ENCODE measurements around the gene LGALS9C. TPM values are rescaled to one million over a fixed set of nuclear protein-coding genes. Genes with fewer than 3 reads are reported as not detected.
"Not testable (repeated sequence)": the region's sequence is repeated elsewhere in the genome, so short reads cannot be mapped to it uniquely, and the experiment has no call there.

Gene LGALS9C
- total RNA-seq, 1 donor from 2014 or later: not detected

- not testable (repeated sequence) for DNase-seq (ENCODE audit: low read depth)
Observed at GRCh38 chr17:18478362-18478761, 1.8 kb downstream of the LGALS9C start.

GRCh38 chr17:18478977-18479595, 2.5 kb downstream of the LGALS9C start:
- not testable (repeated sequence) for DNase-seq (ENCODE audit: low read depth)

- not testable (repeated sequence) for DNase-seq (ENCODE audit: low read depth)
Observed at GRCh38 chr17:18481775-18482174, 5.2 kb downstream of the LGALS9C start.

- DNase-seq (ENCODE audit: low read depth): not testable (repeated sequence)
Observed at GRCh38 chr17:18485936-18486464, 9.4 kb downstream of the LGALS9C start.

- not testable (repeated sequence) for DNase-seq (ENCODE audit: low read depth)
Observed at GRCh38 chr17:18487633-18488032, 11.0 kb downstream of the LGALS9C start.

GRCh38 chr17:18488622-18489021, 12.0 kb downstream of the LGALS9C start:
- DNase-seq (ENCODE audit: low read depth): not testable (repeated sequence)

GRCh38 chr17:18490016-18490415, 13.4 kb downstream of the LGALS9C start:
- DNase-seq (ENCODE audit: low read depth): not testable (repeated sequence)

GRCh38 chr17:18492712-18493480, 16.3 kb downstream of the LGALS9C start:
- DNase-seq (ENCODE audit: low read depth): not testable (repeated sequence)

- DNase-seq (ENCODE audit: low read depth): peak; percentile 20
Observed at GRCh38 chr17:18494250-18494768, 17.7 kb downstream of the LGALS9C start.

GRCh38 chr17:18497044-18497443, 20.5 kb downstream of the LGALS9C start:
- not testable (repeated sequence) for DNase-seq (ENCODE audit: low read depth)

GRCh38 chr17:18499100-18499499, 22.5 kb downstream of the LGALS9C start:
- not testable (repeated sequence) for DNase-seq (ENCODE audit: low read depth)

- DNase-seq (ENCODE audit: low read depth): not testable (repeated sequence)
Observed at GRCh38 chr17:18499756-18500155, 23.2 kb downstream of the LGALS9C start.

GRCh38 chr17:18500281-18500680, 23.7 kb downstream of the LGALS9C start:
- DNase-seq (ENCODE audit: low read depth): not testable (repeated sequence)

GRCh38 chr17:18500816-18501215, 24.2 kb downstream of the LGALS9C start:
- not testable (repeated sequence) for DNase-seq (ENCODE audit: low read depth)

GRCh38 chr17:18503221-18503620, 26.6 kb downstream of the LGALS9C start:
- DNase-seq (ENCODE audit: low read depth): not testable (repeated sequence)

- DNase-seq (ENCODE audit: low read depth): peak; percentile 33
Observed at GRCh38 chr17:18507729-18508128, 31.1 kb downstream of the LGALS9C start.

GRCh38 chr17:18508667-18509066, 32.1 kb downstream of the LGALS9C start:
- DNase-seq (ENCODE audit: low read depth): not testable (repeated sequence)

- DNase-seq (ENCODE audit: low read depth): not testable (repeated sequence)
Observed at GRCh38 chr17:18521100-18521499, 44.5 kb downstream of the LGALS9C start.

- DNase-seq (ENCODE audit: low read depth): not testable (repeated sequence)
Observed at GRCh38 chr17:18525015-18525414, 48.4 kb downstream of the LGALS9C start.

- DNase-seq (ENCODE audit: low read depth): not testable (repeated sequence)
Observed at GRCh38 chr17:18526168-18526800, 49.7 kb downstream of the LGALS9C start.

GRCh38 chr17:18527354-18527753, 50.8 kb downstream of the LGALS9C start:
- DNase-seq (ENCODE audit: low read depth): not testable (repeated sequence)
